H1 (cell line): Measurements from ENCODE around the gene KRTAP12-4.

Experiments used
- CEBPB ChIP-seq: IDR thresholded peaks from 2 replicates; pipeline ENCODE4 v1.6.1; 2012; ENCODE audit warnings: low read depth, low read length
- CHD2 ChIP-seq: IDR thresholded peaks from 2 replicates; pipeline ENCODE4 v1.6.1; 2012; ENCODE audit warnings: low read length, improper control_type of control experiment
- EP300 ChIP-seq, 2 experiments: IDR thresholded peaks; 1 replicate in 1 of 2; 2 replicates in 1 of 2; pipeline ENCODE4 v1.6.1; 2011 to 2012; ENCODE audit warnings: low read depth in 2 of 2, low read length in 2 of 2, mild to moderate bottlenecking in 2 of 2, borderline replicate concordance in 1 of 2, inconsistent platforms in 1 of 2, moderate library complexity in 1 of 2
- JUND ChIP-seq: IDR thresholded peaks from 2 replicates; pipeline ENCODE4 v1.6.1; 2011; ENCODE audit warnings: mild to moderate bottlenecking, improper control_type of control experiment, low read length
- PHF8 ChIP-seq: fragments of 200-600 bp; sonication (generic); conservative IDR thresholded peaks from 2 replicates; pipeline ENCODE4 v1.7.1; 2012; ENCODE audit warnings: low read depth, mild to moderate bottlenecking, inconsistent platforms, low read length, moderate library complexity
- POLR2A ChIP-seq, 2 experiments: IDR thresholded peaks; 1 replicate in 1 of 2; 2 replicates in 1 of 2; pipeline ENCODE4 v1.6.1; 2011; ENCODE audit warnings: low read depth in 2 of 2, low read length in 2 of 2, mild to moderate bottlenecking in 2 of 2; ENCODE audit errors: control extremely low read depth in 1 of 2
- RAD21 ChIP-seq, 2 experiments: IDR thresholded peaks in 1 of 2; conservative IDR thresholded peaks in 1 of 2; 2 replicates each; pipeline ENCODE4 v1.6.1; 2011; ENCODE audit warnings: low read depth in 2 of 2, low read length in 2 of 2, improper control_type of control experiment in 1 of 2, inconsistent platforms in 1 of 2, mild to moderate bottlenecking in 1 of 2, moderate library complexity in 1 of 2
- RFX5 ChIP-seq: IDR thresholded peaks from 2 replicates; pipeline ENCODE4 v1.6.1; 2011; ENCODE audit warnings: low read depth, low read length, improper control_type of control experiment, borderline replicate concordance
- SIN3A ChIP-seq, 2 experiments: IDR thresholded peaks in 1 of 2; conservative IDR thresholded peaks in 1 of 2; 2 replicates each; pipeline ENCODE4 v1.6.1; 2011 to 2012; ENCODE audit warnings: low read length in 2 of 2, improper control_type of control experiment in 1 of 2, low read depth in 1 of 2, mild to moderate bottlenecking in 1 of 2
- SP2 ChIP-seq: IDR thresholded peaks from 2 replicates; pipeline ENCODE4 v1.6.1; 2012; ENCODE audit warnings: mild to moderate bottlenecking, low read length, inconsistent platforms
- TAF1 ChIP-seq: IDR thresholded peaks from 2 replicates; pipeline ENCODE4 v1.6.1; 2011; ENCODE audit warnings: mild to moderate bottlenecking, low read depth, low read length
- YY1 ChIP-seq: IDR thresholded peaks from 2 replicates; pipeline ENCODE4 v1.6.1; 2011; ENCODE audit warnings: low read depth, mild to moderate bottlenecking, low read length
- ZNF274 ChIP-seq: IDR thresholded peaks from 2 replicates; pipeline ENCODE4 v1.7.0; 2012; ENCODE audit warnings: low read length, borderline replicate concordance; ENCODE audit errors: extremely low read depth
- TF ChIP-seq, protein P1 (sequence below), 3 experiments: IDR thresholded peaks; 1 replicate in 2 of 3; 2 replicates in 1 of 3; pipeline versions ENCODE4 v1.5.1 to v1.6.1; 2011; ENCODE audit warnings: low read length in 3 of 3, mild to moderate bottlenecking in 3 of 3, inconsistent platforms in 2 of 3, low read depth in 1 of 3, moderate library complexity in 1 of 3; ENCODE audit not compliant: insufficient read depth in 1 of 3; ENCODE audit errors: control extremely low read depth in 1 of 3

- TF ChIP-seq, protein P1, sequence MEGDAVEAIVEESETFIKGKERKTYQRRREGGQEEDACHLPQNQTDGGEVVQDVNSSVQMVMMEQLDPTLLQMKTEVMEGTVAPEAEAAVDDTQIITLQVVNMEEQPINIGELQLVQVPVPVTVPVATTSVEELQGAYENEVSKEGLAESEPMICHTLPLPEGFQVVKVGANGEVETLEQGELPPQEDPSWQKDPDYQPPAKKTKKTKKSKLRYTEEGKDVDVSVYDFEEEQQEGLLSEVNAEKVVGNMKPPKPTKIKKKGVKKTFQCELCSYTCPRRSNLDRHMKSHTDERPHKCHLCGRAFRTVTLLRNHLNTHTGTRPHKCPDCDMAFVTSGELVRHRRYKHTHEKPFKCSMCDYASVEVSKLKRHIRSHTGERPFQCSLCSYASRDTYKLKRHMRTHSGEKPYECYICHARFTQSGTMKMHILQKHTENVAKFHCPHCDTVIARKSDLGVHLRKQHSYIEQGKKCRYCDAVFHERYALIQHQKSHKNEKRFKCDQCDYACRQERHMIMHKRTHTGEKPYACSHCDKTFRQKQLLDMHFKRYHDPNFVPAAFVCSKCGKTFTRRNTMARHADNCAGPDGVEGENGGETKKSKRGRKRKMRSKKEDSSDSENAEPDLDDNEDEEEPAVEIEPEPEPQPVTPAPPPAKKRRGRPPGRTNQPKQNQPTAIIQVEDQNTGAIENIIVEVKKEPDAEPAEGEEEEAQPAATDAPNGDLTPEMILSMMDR (IDR thresholded peaks at IDR 0.05; ENCODE audit: control extremely low read depth in 1 of 3, insufficient read depth in 1 of 3, low read depth in 1 of 3, low read length in 3 of 3), result no peak
- TF ChIP-seq RFX5 (no peak), RAD21 (IDR thresholded peaks at IDR 0.05 in 1 of 2, conservative IDR thresholded peaks at IDR 0.05 in 1 of 2; ENCODE audit: low read depth in 2 of 2, low read length in 2 of 2) (no peak), YY1 (no peak), ZNF274 (no peak), CHD2 (no peak), JUND (no peak), EP300 (IDR thresholded peaks at IDR 0.05; ENCODE audit: borderline replicate concordance in 1 of 2, low read depth in 2 of 2, low read length in 2 of 2) (no peak), SP2 (no peak), SIN3A (conservative IDR thresholded peaks at IDR 0.05 in 1 of 2, IDR thresholded peaks at IDR 0.05 in 1 of 2; ENCODE audit: low read depth in 1 of 2, low read length in 2 of 2) (no peak), TAF1 (no peak), POLR2A (IDR thresholded peaks at IDR 0.05; ENCODE audit: control extremely low read depth in 1 of 2, low read depth in 2 of 2, low read length in 2 of 2) (no peak), PHF8 (no peak), CEBPB (no peak)
These were observed 12.2 kb upstream of the KRTAP12-4 start, which contains the start of gene KRTAP12-2 for GRCh38 chr21:44666401-44667320.
